Measurements from ENCODE around the gene ARFGAP1.

DNA sequence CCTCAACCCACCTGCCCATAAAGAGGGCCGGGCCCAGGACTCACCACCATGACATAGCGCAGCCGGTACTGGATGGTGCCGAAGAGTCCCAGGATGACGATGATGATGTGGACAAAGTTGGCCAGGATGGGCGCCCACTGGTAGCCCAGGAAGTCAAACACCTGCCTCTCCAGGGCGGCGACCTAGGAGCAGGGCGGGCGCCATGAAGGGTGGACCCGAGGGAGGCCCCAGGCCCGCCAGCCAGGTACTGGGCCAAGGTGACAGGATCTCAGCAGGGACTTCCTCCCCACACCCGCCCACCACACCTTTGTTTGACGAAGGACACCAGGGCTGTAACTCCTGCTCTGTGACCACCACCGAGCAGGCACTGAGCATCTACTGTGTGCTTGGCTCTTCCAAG is 22.7 kb upstream of the ARFGAP1 start:
- TF ChIP-seq RNF2 (IDR thresholded peaks at IDR 0.05; ENCODE audit: borderline replicate concordance, low read depth, low read length, missing control alignments, poor library complexity, severe bottlenecking) (no peak), TAF1 (IDR thresholded peaks at IDR 0.05; ENCODE audit: low read depth, low read length) (no peak), ZNF274 (IDR thresholded peaks at IDR 0.05; ENCODE audit: borderline replicate concordance, extremely low read depth, low read length) (no peak), YY1 (IDR thresholded peaks at IDR 0.05; ENCODE audit: low read depth, low read length) (no peak)
- TF ChIP-seq, protein P1, sequence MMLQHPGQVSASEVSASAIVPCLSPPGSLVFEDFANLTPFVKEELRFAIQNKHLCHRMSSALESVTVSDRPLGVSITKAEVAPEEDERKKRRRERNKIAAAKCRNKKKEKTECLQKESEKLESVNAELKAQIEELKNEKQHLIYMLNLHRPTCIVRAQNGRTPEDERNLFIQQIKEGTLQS (IDR thresholded peaks at IDR 0.05; ENCODE audit: insufficient read depth, low read depth, low read length), result no peak
